Endothelial cell (in vitro differentiated cells): Measurements from ENCODE around the gene DDX18. TPM values are rescaled to one million over a fixed set of nuclear protein-coding genes. Genes with fewer than 3 reads are reported as not detected.
"Not testable (repeated sequence)": the region's sequence is repeated elsewhere in the genome, so short reads cannot be mapped to it uniquely, and the experiment has no call there.

Experiments
- DNase-seq: peaks from one replicate; pipeline ENCODE4 v3.0.0; 2021; ENCODE audit warnings: low spot score
- H3K27ac Mint-ChIP-seq: one replicate; pipeline ENCODE4 v1.8.0; 2021; ENCODE audit warnings: mixed read lengths, inconsistent platforms; ENCODE audit not compliant: unreplicated experiment
- H3K27me3 Mint-ChIP-seq: one replicate; pipeline ENCODE4 v1.8.0; 2021; ENCODE audit warnings: mild to moderate bottlenecking, moderate library complexity, mixed read lengths, inconsistent platforms; ENCODE audit not compliant: unreplicated experiment
- H3K36me3 Mint-ChIP-seq: one replicate; pipeline ENCODE4 v1.8.0; 2021; ENCODE audit warnings: mild to moderate bottlenecking, low read depth, mixed read lengths, inconsistent platforms; ENCODE audit not compliant: unreplicated experiment
- H3K4me1 Mint-ChIP-seq: one replicate; pipeline ENCODE4 v1.8.0; 2021; ENCODE audit warnings: mild to moderate bottlenecking, mixed read lengths, inconsistent platforms; ENCODE audit not compliant: unreplicated experiment
- H3K4me3 Mint-ChIP-seq: one replicate; pipeline ENCODE4 v1.8.0; 2021; ENCODE audit warnings: mild to moderate bottlenecking, mixed read lengths, inconsistent platforms; ENCODE audit not compliant: unreplicated experiment
- H3K9me3 Mint-ChIP-seq: one replicate; pipeline ENCODE4 v1.8.0; 2021; ENCODE audit warnings: mixed read lengths, inconsistent platforms; ENCODE audit not compliant: unreplicated experiment
- CTCF ChIP-seq: fragments of 200-600 bp; sonication (generic); IDR thresholded peaks from one replicate; pipeline ENCODE4 v1.5.0; 2021; ENCODE audit warnings: antibody characterized with exemption; ENCODE audit not compliant: unreplicated experiment
- total RNA-seq: library from RNA; stranded (reverse); fragmentation: NEBNext Ultra II Directional; extraction: Animal tissue kit (Norgen Biotek cat#: 25700); gene quantifications from one replicate; pipeline ENCODE4 v1.2.1, GENCODE V29; 2021; ENCODE audit not compliant: unreplicated experiment

Gene DDX18
- total RNA-seq, 1 donor from 2014 or later, result 67.3 TPM

- Mint-ChIP-seq H3K27me3 (peaks cover 2% of the 10 kb centered on the region), H3K4me1 (no peaks in the 10 kb centered on the region), H3K36me3 (no peaks in the 10 kb centered on the region), H3K9me3 (peaks cover 5% of the 10 kb centered on the region), H3K27ac (no peak overlapping the region), H3K4me3 (no peak overlapping the region)
- no peak for TF ChIP-seq CTCF
- no peak for DNase-seq
Measured at GRCh38 chr2:117794668-117795067, 19.8 kb upstream of the DDX18 start.

GRCh38 chr2:117801826-117802225 lies 12.7 kb upstream of the DDX18 start:
- Mint-ChIP-seq H3K27me3 (peaks cover 2% of the 10 kb centered on the region), H3K27ac (no peak overlapping the region), H3K4me3 (no peak overlapping the region), H3K36me3 (no peaks in the 10 kb centered on the region), H3K9me3 (peaks cover 4% of the 10 kb centered on the region), H3K4me1 (peaks cover 8% of the 10 kb centered on the region)
- TF ChIP-seq CTCF, result no peak
- DNase-seq, result no peak

- not testable (repeated sequence) for H3K4me1 Mint-ChIP-seq, DNase-seq, H3K36me3 Mint-ChIP-seq, H3K27me3 Mint-ChIP-seq, H3K9me3 Mint-ChIP-seq
- Mint-ChIP-seq H3K27ac (peak overlapping the region; percentile 3), H3K4me3 (peak overlapping the region; percentile 87)
Measured at GRCh38 chr2:117803644-117804325, 10.7 kb upstream of the DDX18 start.

- Mint-ChIP-seq H3K27ac (no peak overlapping the region), H3K4me3 (no peak overlapping the region)
Measured at GRCh38 chr2:117812443-117812842, 2.0 kb upstream of the DDX18 start.

GRCh38 chr2:117815946-117816345 lies 1.5 kb downstream of the DDX18 start:
- H3K4me3 Mint-ChIP-seq, result no peak overlapping the region
- no peaks in the 10 kb centered on the region for H3K9me3 Mint-ChIP-seq
- H3K36me3 Mint-ChIP-seq, result peaks cover 31% of the 10 kb centered on the region
- no peak for TF ChIP-seq CTCF
- peaks cover 14% of the 10 kb centered on the region for H3K4me1 Mint-ChIP-seq
- peak overlapping the region; percentile 38 for H3K27ac Mint-ChIP-seq
- peaks cover 7% of the 10 kb centered on the region for H3K27me3 Mint-ChIP-seq
- DNase-seq, result no peak

More at GRCh38 chr2:117812443-117812842, 2.0 kb upstream of the DDX18 start:
- no peak for DNase-seq
- Mint-ChIP-seq H3K4me1 (peaks cover 14% of the 10 kb centered on the region), H3K9me3 (no peaks in the 10 kb centered on the region), H3K36me3 (peaks cover 8% of the 10 kb centered on the region), H3K27me3 (peaks cover 7% of the 10 kb centered on the region)
- TF ChIP-seq CTCF, result no peak
